Measurements from ENCODE around the gene RAI14.
"Not testable (repeated sequence)": the region's sequence is repeated elsewhere in the genome, so short reads cannot be mapped to it uniquely, and the experiment has no call there.

The RAI14 gene

DNA sequence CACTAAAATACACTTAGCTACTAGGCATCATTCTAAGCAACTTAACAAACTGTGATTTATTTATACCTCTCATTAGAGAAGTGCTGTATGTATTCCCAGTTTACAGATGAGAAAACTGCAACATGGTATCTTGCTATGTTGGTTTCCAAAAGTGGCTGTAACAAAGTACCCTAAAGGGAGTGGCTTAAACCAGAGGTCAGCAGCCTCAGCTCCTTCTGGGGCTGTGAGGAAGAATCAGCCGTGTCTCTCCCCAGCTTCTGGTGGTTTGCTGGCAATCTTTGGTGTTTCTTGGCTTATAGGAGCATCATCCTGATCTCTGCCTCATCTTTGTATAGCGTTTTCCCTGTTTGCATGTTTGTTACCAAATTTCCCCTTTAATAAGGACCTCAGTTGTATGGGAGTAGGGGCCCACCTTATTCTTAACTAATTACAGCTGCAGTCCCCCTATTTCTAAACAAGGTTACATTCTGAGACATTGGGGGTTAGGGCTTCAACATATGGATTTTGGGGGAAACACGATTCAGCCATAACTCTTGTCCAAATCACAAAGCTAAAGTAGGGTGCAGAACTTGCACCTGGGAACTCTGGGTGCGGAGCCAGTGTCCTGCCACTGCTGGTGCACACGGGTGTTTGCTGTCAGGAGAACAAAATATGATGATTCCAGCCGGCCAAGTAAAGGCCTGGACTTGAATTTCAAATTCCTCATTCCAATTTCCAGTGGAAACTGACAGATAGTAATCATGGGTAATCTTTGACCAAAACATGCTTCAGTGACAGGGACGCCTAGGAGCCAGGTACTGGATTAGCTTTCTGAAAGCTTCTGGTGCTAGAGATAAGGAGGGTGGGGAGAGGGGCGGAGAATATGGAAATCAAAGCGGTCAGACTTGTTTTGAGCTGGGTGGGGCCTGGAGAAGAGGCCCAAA, 43.3 kb downstream of the RAI14 start:
- no peak for DNase-seq (ENCODE audit: low spot score)

DNA sequence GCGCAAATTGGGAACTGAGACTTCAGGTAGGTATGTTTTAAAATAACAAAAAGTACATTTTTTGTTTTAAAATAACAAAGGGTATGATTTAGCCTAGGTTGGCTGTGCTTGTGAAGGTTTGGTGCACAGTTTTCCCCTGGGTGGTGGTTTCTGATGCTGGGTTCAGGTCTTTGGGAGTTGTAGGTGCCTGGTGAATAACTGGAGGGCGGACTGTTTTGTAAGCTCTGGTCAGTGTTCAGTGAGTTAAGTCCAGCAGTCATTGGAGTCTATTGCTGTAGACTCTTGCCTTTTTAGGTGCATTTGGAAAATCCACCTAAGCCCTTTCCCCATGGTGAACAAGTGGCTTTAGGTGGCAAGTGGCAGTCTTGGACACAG, 43.9 kb downstream of the RAI14 start:
- DNase-seq (ENCODE audit: low spot score), result no peak

DNA sequence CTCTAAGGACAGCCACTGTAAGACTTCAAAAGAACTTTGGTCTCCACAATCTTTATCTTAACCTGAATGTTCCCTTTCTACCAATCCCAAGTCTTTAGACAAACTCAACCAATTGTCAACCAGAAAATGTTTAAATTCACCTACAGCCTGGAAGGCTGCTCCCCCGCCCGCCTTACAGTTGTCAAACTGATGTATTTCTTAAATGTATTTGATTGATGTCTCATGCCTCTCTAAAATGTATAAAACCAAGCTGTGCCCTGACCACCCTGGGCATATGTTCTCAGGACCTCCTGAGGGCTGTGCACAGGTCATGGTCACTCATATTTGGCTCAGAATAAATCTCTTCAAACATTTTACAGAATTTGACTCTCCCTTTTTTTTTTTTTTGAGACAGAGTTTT, 45.3 kb downstream of the RAI14 start:
- not testable (repeated sequence) for DNase-seq (ENCODE audit: low spot score)

DNA sequence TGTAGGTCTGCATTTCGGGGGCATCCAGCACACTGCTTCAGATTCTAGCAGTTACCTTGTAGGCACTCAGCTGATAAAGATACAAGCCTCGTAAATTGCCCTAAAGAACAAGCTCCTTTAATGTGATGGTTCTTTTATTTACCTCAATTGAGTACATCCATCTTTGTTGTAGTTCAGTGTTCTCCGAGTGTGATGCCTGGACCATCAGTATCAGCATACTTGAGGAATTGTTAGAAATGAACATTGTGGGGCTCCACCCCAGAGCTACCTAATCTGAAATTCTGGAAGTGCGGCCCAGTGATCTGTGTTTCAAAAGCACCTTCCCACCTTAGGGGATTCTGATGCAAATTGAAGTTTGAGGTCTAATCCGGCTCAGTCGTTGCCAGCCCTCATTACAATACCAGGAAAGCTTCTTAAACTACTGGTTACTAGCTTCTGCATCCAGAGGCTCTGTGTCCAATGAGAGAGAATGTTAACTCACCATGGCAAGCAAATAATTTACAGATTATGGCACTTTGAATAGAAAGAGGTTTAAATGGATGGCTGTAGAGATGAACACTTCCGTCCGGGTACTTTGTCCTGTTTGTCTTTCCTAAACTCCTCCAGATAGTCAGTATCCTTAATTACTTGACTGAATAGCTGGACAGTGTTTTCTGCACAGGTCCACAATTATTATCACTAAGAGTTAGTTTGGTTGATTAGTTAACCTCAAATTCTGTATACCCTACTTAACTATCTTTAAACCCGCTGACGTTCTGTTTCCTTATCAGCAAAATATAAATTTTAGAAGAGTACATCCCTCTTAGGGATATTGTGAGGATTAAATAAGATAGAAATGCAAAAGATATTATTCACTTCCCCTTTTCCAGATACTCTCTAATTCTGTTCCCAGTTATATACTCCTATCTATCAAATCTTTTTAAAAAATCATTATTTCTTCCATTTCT, 47.9 kb downstream of the RAI14 start:
- DNase-seq (ENCODE audit: low spot score), result no peak

- no peak for DNase-seq (ENCODE audit: low spot score)
Measured at GRCh38 chr5:34706084-34706483, 50.0 kb downstream of the RAI14 start.

DNA sequence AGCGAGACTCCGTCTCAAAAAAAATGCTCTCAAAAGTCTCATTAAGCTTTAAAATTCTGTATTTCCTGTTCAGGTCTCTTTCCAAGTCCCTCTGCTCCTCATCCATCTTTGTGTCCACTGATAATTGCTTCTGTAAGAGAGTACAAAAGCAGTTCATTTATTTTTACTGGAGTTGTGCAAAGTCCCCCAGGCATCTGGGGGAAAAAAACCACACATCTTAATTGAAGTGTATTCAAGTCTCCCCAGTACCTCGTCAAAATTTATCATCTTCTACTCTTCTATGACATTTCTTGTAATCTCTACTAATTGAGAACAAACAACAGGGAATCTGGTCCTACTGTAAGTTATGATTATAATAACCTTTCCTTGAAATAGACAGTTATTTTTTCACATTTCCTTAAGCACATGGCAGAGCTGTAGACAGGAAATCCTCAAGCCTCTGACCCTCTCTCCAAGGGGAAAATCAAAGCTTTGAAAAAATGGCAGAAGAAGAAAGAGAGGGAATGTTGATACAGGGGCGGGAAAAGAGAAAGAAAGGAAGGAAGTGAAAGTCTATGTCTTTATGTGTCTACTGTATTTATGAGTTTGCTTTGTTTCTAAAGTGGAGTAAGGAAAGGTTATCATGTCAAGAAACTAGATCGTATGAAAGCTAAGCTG, 51.5 kb downstream of the RAI14 start:
- DNase-seq (ENCODE audit: low spot score), result no peak

DNA sequence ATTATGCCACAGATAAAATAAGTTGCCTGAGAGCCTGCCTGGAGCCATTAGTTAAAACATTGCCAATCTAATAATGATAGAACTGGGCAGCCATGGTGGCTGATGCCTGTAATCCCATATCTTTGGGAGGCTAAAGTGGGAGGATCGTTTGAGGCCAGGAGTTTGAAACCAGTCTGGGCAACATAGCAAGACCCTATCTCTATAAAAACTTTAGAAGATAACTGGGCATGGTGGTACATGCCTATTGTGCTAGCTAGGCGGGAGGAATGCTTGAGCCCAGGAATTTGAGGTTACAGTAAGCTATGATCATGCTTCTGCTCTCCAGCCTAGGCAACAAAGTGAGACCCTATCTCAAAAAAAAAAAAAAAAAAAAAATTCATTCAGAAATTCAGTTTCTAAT, 52.6 kb downstream of the RAI14 start:
- DNase-seq (ENCODE audit: low spot score), result no peak

GRCh38 chr5:34709861-34710673, 53.9 kb downstream of the RAI14 start:
- peak; percentile 77 for DNase-seq (ENCODE audit: low spot score)

DNA sequence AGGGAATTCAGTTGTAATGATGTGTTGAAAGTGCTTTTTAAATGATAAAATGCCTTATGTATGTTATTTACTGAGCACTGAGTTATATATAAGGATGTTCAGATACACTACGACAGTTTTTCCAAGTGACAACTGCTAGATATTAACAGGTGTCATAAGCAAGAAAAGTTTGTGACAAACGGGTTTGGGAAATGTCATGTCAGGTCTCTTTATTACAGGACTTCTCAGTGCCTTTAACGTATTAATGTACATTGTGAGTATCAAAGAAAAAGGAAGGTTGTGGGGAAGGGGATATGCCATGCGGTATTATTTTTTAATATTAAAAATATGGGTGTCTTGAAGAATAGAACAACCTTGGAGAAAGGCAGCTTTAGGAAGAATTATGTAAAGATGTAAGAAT, 56.4 kb downstream of the RAI14 start:
- DNase-seq (ENCODE audit: low spot score), result no peak

DNA sequence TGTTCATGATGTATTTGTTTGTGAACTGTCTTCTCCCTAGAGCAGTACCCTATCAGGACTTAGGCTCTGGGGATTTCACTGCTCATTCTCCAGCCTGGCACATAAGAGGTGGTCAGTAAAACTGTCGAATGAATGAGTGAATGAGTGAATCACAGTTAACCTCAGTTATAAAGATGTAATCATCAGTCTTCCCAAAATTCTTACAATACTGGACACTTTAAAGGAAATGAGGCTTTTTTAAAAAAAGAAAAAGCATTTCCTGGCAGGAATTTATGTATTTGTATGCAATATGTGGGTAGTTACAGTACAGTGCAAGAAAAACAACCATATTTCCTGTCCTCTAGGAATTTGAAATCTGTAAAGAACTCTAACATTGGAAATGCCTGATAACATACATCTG, 59.6 kb downstream of the RAI14 start:
- peak; percentile 39 for DNase-seq (ENCODE audit: low spot score)

DNA sequence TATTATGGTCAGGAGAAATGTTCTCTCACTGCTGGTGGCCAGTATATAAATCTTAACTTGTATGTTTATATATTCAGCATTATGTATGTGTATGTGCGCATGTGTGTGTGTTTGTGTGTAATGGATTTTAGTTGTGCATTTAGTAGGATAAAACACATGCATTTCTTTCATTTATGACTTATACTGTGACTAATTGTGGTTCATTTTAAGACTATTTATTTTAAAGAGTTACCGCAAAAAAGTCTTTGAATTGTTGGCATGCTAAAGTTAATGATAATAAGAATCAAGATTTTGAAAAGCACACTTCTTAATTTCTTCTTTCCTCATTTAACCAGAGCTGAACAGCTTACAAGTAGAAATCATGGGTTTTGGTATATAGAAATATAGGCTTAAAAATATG, 60.9 kb downstream of the RAI14 start:
- no peak for DNase-seq (ENCODE audit: low spot score)

GRCh38 chr5:34717426-34718327, 61.5 kb downstream of the RAI14 start:
- peak; percentile 83 for DNase-seq (ENCODE audit: low spot score)

DNA sequence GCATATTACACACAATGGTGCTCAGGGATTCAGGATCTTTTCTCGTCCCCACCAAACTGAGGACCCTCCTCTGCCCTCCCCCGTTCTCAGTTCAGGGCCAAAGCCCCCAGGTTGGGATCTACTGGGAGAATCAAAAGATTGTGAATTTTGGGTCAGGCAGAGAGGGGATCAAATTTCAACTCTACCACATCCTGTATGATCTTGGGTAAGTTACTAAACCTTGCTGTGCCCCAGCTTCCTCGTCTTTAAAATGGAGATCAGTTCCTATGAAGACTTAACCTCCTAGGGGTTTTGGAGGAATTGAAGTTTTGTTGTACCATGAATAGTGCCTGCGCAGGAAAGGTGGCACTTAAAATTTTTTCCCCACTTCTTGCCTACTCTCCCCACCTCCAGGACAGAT, 62.4 kb downstream of the RAI14 start:
- DNase-seq (ENCODE audit: low spot score), result no peak

- DNase-seq (ENCODE audit: low spot score), result no peak
Measured at GRCh38 chr5:34719029-34719428, 62.9 kb downstream of the RAI14 start.

DNA sequence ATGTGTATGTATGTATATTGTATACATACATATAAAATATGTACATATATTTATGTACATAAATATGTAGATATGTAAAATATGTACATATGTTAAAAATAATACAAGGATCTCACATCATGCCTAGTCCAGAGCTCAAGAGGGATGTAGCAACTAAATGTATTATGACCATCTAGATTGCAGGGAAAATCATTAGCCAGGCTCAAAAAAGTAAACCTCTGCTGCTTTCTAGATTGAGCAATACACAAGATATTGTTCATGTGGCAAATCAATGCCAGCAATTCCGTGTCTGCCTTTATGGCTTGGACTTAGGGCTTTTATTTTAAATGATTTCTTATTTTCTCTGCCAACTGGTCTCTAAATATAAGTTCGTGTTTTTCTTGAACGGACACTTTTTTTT, 65.2 kb downstream of the RAI14 start:
- DNase-seq (ENCODE audit: low spot score), result peak; percentile 24

DNA sequence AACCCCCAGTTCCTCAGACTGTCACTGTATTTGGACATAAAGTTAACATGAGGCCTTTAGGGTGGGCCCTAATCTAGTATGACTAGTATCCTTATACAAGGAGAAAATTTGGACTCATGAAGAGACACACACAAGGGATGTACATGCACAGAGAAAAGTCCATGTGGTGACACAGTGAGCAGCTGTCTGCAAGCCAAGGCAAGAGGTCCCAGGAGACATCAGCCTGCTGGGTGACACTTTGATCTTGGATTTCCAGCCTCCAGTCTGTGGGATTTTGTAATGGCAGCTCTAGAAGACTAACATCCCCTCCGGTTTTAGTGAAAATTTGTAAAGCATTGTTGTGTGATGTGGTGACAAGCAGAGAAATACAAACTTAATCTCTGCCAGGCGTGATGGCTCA, 66.1 kb downstream of the RAI14 start:
- no peak for DNase-seq (ENCODE audit: low spot score)

GRCh38 chr5:34724741-34725140, 68.6 kb downstream of the RAI14 start:
- DNase-seq (ENCODE audit: low spot score), result no peak

- not testable (repeated sequence) for DNase-seq (ENCODE audit: low spot score)
Measured at GRCh38 chr5:34727166-34727749, 71.1 kb downstream of the RAI14 start.

DNA sequence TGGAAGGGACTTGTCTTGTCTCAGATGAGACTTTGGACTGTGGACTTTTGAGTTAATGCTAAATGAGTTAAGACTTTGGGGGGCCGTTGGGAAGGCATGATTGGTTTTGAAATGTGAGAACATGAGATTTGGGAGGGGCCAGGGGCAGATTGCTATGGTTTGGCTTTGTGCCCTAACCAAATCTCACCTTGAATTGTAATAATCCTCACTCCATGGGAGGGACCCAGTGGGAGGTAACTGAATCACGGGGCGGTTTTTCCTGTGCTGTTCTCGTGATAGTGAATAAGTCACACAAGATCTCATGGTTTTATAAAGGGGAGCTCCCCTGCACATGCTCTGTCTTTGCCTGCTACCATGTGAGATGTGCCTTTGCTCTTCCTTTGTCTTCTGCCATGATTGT, 72.1 kb downstream of the RAI14 start:
- no peak for DNase-seq (ENCODE audit: low spot score)
